Mammary epithelial cell (primary cell): ENCODE results near the gene UPP2.

Experiments used
- EZH2 ChIP-seq: IDR thresholded peaks from 2 replicates; pipeline ENCODE4 v1.6.1; 2012; ENCODE audit warnings: low read length, inconsistent platforms, borderline replicate concordance
- TF ChIP-seq, protein P1 (sequence below), 2 donors: IDR thresholded peaks in 1 of 2; conservative IDR thresholded peaks in 1 of 2; 2 replicates each; pipeline ENCODE4 v1.5.1; 2011 to 2012; ENCODE audit warnings: inconsistent platforms in 2 of 2, low read length in 2 of 2, mild to moderate bottlenecking in 2 of 2, control low read depth in 1 of 2, low read depth in 1 of 2; ENCODE audit not compliant: insufficient read depth in 1 of 2; ENCODE audit errors: extremely low read depth in 1 of 2

DNA sequence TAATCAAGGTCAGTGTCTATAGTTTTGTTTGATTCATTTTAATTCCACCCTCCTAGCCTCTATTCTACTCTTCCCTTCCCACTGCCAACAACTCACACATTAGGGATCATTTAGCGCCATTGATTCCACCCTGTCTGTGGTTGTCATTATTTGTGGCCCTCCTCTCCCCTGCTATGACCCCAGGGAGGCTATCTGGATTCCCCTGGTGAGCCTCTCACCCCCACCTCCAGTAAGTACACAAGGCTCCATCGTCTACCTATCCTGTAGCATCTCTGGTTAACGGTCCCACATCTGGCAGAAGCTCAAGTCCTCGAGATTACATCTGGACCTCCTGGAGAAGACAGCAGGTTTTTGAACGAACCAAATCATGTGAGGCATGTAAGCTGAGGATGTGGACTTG, 27.4 kb downstream of the UPP2 start:
- TF ChIP-seq, protein P1, sequence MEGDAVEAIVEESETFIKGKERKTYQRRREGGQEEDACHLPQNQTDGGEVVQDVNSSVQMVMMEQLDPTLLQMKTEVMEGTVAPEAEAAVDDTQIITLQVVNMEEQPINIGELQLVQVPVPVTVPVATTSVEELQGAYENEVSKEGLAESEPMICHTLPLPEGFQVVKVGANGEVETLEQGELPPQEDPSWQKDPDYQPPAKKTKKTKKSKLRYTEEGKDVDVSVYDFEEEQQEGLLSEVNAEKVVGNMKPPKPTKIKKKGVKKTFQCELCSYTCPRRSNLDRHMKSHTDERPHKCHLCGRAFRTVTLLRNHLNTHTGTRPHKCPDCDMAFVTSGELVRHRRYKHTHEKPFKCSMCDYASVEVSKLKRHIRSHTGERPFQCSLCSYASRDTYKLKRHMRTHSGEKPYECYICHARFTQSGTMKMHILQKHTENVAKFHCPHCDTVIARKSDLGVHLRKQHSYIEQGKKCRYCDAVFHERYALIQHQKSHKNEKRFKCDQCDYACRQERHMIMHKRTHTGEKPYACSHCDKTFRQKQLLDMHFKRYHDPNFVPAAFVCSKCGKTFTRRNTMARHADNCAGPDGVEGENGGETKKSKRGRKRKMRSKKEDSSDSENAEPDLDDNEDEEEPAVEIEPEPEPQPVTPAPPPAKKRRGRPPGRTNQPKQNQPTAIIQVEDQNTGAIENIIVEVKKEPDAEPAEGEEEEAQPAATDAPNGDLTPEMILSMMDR (conservative IDR thresholded peaks at IDR 0.05 in 1 of 2, IDR thresholded peaks at IDR 0.05 in 1 of 2; ENCODE audit: extremely low read depth in 1 of 2, insufficient read depth in 1 of 2, low read depth in 1 of 2, low read length in 2 of 2) = no peak
- no peak for TF ChIP-seq EZH2
